Activated T-helper 1 cell treated with Interleukin-2 at 50 U/mL for 16 hours (primary cell): ENCODE measurements around the gene CDK2AP2.

Experiments used
- DNase-seq: peaks from one replicate; pipeline ENCODE4 v3.0.0-alpha.2; 2020; ENCODE audit warnings: low read depth

The CDK2AP2 gene

GRCh38 chr11:67503119-67504004 lies 4.6 kb downstream of the CDK2AP2 start:
- DNase-seq = no peak

DNA sequence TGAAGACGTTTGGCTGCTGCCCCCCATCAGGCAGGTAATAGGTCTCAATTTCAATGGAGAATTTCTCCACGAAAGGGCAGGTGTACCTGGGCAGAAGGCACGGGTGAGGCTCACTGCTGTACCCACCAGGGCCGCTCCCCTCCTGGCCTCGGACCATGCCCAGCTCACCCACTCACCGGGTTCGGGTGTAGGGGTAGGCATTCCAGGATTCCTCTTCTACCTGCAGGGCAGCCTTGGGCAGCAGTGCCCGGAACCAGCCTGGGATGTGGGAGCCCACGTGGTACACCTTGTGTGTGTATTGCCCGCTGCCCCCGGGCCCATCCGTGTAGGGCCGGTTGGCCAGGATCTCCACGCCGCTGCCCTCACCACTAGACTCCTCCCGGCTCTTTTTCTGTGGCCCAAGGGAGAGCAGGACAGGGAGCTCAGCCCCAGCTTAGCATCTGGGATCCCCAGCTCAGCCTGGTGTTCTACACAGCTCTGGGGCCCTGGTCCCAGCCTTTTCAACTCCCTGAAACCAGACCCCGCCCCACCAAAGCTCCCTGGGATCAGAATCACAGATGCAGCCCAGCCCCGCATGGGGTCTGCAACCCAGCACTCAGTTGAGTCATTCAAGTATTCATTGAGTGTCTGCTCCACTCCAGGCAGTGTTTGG lies 5.5 kb downstream of the CDK2AP2 start:
- DNase-seq = no peak

- no peak for DNase-seq
Measured at GRCh38 chr11:67501854-67502253, 6.1 kb downstream of the CDK2AP2 start.

GRCh38 chr11:67500831-67501715 lies 6.9 kb downstream of the CDK2AP2 start:
- no peak for DNase-seq

- DNase-seq = no peak
Measured at GRCh38 chr11:67500484-67500821, 7.5 kb downstream of the CDK2AP2 start.

DNA sequence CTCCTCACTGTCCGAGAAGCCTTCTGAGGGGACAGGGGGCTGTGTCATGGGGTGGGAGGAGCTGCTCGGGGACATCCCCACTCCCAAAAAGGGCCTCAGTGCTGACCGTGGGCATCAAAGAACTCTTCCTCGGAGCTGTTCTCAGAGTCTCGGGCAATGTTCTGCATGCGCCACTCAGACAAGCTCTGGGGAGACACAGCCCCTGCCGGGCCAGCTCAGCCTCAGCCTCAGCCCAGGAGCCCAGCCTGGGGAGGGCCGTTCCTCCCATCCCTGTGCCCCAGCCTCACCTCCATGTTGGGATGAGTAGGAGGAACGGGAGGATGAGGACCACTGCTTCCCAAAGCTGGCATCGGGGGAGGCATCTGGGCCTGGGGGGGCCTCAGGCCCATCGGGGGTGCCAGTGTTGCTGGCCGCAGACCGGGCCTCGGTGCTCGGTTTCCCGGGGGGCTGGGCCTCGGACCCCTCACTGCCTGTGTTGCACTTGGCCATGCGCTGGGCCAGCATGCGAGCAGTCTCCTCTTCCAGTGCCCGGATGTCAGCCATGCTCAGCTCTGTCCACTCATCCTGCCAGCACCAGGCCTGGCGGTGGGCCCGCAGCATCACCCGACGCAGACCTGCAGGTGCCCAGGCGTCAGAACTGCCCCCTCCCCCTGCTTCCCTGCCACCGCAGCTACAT lies 8.0 kb downstream of the CDK2AP2 start:
- DNase-seq = no peak

DNA sequence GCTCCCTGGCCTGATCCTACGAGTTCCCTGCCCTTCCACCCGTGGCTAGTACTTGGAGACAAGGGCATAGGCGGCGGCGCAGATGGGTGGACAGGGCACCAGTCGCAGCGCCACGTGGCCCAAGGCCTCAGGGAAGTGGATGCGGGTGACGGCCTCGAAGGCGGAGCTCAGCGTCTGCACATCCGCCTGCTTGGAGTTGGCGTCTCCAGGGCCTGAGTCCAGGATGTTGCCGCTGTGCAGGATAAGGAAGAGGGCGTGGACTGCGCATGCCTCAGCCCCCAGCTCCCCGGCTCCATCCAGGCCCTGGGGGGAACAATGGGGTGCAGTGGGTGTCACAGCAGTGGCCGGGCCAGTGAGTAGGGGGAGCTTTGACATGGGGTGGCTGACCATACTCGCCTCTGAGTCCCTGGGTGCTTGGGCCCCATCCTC lies 9.4 kb downstream of the CDK2AP2 start:
- DNase-seq = no peak

DNA sequence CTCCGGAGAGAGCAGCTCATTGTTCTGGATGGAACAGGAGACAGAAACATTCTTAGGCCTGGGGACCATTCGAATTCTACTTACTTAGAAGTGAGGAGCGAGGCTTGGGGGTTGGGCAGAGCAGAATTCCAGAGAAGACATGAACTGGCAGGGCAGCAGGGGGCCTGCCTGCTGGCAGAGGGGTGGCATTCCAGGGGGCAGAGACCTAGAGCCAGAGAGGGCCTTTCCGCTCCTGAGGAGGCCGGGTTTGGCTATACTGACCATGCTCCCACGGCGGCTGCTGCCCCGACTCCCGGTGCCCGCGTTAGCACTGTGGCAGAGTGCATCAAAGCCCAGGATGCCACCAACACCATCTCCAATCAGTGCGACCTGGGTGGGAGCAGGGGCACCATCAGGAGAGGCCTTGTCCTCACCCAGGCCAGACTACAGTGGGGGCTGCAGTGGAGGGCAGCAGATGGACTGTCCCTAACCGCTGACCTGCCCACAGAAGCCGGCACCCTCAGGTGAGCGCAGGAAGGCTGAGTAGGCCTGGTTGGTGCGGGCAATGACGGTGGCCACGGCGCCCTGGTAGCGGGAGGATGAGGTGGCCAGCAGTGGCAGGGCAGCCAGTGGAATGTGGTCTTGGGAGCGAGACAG lies 10.2 kb downstream of the CDK2AP2 start:
- no peak for DNase-seq

DNA sequence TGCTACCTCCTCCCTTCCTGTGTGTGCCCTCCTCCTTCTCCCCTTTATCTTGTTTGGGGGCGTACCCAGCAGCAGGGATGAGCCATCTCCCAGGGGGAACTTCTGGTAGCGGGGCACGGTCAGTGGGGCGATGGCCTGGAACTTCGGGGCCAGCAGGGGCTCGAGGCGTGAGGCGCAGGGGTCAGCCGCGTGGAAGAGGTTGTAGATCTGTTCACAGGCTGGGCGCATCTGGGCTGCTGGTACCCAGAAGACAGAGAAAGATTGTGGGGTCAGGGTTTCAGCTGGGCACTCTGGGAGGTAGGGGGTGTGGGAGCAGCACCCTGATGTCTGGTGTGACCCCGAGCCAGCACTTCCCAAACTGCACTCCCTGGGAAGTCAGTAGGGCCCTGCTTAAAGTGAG lies 11.8 kb downstream of the CDK2AP2 start:
- no peak for DNase-seq

DNA sequence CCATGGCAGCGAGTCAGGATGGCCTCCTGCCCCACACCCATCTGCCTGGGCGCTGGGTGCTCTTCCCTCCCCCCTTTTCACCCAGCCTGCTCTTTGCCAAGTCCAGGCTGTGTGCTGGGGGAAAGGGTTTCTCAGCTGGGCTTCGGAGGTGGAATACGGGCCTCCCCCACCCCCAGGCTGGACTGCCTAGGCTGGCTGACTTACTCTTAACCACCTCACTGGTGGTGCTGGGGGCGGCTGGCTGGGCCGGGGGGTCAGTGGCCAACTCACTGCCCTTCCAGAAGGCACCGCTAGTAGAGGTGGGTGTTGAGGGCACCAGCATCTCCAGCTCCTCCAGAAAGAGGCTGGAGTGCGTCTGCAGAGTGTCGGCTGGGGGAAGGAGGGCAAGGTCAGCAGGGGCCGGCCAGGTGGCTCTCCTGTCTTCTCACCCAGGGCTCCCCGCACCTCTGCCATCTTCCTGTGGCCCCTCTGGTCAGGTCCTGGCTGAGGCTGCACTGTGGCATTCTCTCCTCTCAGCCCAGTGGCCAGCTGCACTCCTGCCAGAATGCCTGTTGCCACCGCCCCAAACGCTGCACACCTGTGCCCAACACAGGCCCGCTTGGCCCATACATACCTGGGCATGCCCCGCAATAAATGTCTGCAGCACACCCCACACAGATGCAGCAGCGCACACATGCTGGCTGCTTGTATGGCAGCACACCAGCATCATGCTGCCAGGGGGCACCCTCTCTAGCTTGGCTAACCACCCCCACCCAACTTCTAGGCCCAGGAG lies 12.5 kb downstream of the CDK2AP2 start:
- no peak for DNase-seq

DNA sequence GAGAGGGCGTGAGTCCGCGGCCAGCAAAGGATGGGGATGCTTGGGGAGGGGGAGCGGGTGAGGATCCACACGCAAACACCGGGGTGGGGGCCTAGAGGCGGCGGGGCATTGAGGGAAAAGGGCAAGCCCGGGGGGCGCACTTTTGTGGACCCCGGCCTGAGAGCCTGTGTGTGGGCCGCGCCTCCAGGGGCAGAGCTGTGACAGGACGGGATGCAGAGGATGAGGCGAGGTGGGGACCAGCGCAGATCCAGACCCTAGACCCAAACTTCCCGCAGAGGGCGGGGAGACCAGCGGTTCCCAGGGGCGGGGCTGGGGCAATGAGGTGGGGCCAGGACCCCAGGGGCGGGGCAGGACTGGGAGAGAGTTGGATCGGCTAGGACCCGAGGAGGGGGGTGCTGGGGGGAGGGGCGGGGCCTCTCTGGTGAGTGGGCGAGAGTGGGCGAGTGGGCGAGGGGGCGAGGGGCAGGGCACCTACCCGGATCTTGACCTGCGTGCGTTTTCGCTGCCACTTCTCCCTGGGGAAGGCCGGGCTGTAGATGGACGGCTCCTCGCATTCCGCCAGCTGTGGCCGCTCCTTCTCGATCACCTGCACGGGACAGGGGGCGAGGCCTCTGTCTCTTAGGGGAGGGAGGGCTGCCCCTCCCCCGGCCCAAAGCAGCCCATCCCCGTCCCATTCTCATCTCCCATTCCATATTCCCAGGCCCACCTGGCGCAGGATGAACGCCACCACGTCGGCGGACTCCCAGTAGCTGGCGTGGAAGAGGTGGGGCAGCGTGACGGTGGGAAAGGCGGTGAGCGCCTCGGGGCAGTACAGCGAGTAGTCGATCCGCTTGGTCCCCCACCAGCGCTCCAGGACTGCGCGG lies 13.4 kb downstream of the CDK2AP2 start:
- DNase-seq = no peak

DNA sequence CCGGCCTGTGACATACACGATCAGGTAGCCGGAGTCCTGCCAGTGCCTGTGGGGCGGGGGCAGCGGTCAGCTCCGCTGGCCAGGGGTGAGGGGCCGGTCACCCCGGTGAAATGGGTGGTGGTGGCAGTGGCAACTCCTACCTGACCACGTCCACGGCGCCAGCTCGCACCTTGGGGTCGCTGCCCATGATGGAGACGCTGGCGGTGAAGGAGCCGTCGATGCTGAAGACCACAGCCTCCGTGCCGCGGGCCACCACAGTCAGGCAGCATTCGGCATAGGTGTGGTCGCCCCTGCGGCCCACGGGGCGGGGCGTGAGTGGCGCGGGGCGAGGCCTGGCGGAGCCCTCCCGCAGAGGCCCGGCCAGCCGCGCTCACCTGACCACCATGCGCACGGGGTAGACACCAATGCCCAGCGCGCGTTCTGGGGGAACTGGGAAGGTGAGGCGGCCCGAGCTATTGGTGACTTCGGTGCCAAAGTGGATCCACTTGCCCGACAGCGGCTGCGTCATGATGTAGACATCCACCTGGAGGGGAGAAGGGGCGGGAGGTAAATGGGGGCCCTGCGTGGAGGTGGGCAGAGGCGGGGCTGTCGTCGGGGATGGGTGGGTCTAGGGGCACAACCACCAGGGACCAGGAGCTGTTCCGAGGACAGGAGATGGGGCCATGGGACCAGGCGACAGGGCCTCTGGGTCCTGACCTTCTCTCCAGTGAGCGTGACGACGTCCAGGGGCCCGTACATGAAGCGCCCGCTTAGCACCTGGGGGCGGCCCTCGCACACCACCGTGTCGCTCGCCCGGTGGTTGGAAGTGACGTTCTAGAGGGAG lies 14.2 kb downstream of the CDK2AP2 start:
- DNase-seq = no peak

DNA sequence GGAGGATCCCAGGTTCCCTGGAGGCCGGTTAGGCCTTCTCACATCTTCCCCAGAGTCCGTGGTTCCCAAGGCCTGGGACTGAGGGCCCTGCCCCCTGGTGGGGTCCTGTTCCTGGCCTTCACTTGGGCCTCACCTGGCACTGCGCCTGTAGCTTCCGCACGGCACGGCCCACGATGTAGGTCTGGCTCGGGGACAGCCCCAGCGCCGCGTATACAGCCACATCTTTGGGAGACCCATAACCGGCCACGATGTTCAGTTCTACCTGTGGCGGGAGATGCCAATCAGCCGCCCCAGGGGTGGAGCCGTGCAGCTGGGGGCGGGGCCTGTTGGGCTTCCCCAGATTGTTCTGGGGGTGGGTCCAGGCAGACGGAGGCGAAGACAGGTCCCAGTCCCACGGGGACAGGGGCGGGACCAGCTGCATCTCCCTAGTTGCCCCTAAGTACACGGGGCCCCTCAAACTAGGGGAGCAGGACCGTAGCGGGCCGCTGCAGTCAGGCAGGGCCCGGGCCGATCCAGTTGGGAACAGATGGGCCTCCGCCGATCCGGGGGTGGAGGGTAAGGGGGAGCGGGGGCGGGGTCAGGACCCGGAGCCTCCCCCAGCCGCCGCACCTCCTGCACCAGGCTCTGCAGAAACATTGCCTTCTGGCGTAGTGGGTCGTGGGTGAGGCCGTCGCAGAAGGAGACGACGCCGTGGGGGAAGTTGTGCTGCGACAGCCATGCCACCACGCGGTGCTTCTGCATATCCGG lies 15.0 kb downstream of the CDK2AP2 start:
- DNase-seq = no peak

GRCh38 chr11:67492069-67492727 lies 15.8 kb downstream of the CDK2AP2 start:
- no peak for DNase-seq

GRCh38 chr11:67491276-67492068 lies 16.5 kb downstream of the CDK2AP2 start:
- DNase-seq = no peak

- DNase-seq = no peak
Measured at GRCh38 chr11:67490727-67491065, 17.3 kb downstream of the CDK2AP2 start.
